Colonic mucosa (tissue), 4 donors: ENCODE data around the gene R3HDM2. TPM values are rescaled to one million over a fixed set of nuclear protein-coding genes. Genes with fewer than 3 reads are reported as not detected.

ENCODE experiments used
- DNase-seq: peaks from one replicate; pipeline ENCODE4 v3.0.0-alpha.2; 2020
- H3K27ac ChIP-seq: fragments of 200-600 bp; one replicate; pipeline ENCODE4 v1.8.0; 2021
- H3K27me3 ChIP-seq: fragments of 200-600 bp; one replicate; pipeline ENCODE4 v1.8.0; 2021
- H3K36me3 ChIP-seq: fragments of 200-600 bp; one replicate; pipeline ENCODE4 v1.8.0; 2021
- H3K4me1 ChIP-seq: fragments of 200-600 bp; one replicate; pipeline ENCODE4 v1.8.0; 2021; ENCODE audit warnings: mild to moderate bottlenecking
- H3K4me3 ChIP-seq: fragments of 200-600 bp; one replicate; pipeline ENCODE4 v1.8.0; 2021
- H3K9ac ChIP-seq, 2 donors: one replicate each; pipeline ENCODE4 v1.7.0; 2013; ENCODE audit warnings: control low read depth in 2 of 2, low read depth in 2 of 2, low read length in 2 of 2
- H3K9me3 ChIP-seq: fragments of 200-600 bp; one replicate; pipeline ENCODE4 v1.8.0; 2021
- intact Hi-C: fragments of 100-400 bp; cut with DNase I; formaldehyde crosslinking; loops from one replicate; pipeline ENCODE4 v1.14.1; 2022
- total RNA-seq, 2 donors: library from RNA; stranded (reverse); fragmentation: NEBNext Ultra II Directional in 1 of 2; extraction: Animal tissue kit (Norgen Biotek cat#: 25700) in 1 of 2; gene quantifications; one replicate each; pipeline ENCODE4 v1.2.1, GENCODE V29; 2021
- TF ChIP-seq, protein P1 (sequence below): fragments of 200-600 bp; IDR thresholded peaks from one replicate; pipeline ENCODE4 v1.8.0; 2022; ENCODE audit warnings: antibody characterized with exemption, mild to moderate bottlenecking
- donor health status: healthy.
- donor health status: DM: no; HTN: no; CAD: no.
- donor health status: DM: no; HTN: no; CAD: no.

Gene R3HDM2
- total RNA-seq, 2 donors from 2014 or later: 41.0 to 60.4 TPM

GRCh38 chr12:57229634-57230380 lies 201.0 kb downstream of the R3HDM2 start, which contains the start of gene SHMT2:
Gene SHMT2, plus strand, starts transcription at chr12:57229711. Its CDS starts 68 bp downstream, at chr12:57229779.
- Histone ChIP-seq H3K4me1 (peaks cover 8% of the 10 kb centered on the region), H3K9ac (peak within 1 kb of the TSS; percentile 64 to 90), H3K4me3 (peak within 1 kb of the TSS; percentile 71), H3K27ac (peak within 1 kb of the TSS; percentile 55), H3K9me3 (no peaks in the 10 kb centered on the region), H3K36me3 (peaks cover 9% of the 10 kb centered on the region), H3K27me3 (peaks cover 23% of the 10 kb centered on the region)
- intact Hi-C loops: no loop called here
- TF ChIP-seq, protein P1, sequence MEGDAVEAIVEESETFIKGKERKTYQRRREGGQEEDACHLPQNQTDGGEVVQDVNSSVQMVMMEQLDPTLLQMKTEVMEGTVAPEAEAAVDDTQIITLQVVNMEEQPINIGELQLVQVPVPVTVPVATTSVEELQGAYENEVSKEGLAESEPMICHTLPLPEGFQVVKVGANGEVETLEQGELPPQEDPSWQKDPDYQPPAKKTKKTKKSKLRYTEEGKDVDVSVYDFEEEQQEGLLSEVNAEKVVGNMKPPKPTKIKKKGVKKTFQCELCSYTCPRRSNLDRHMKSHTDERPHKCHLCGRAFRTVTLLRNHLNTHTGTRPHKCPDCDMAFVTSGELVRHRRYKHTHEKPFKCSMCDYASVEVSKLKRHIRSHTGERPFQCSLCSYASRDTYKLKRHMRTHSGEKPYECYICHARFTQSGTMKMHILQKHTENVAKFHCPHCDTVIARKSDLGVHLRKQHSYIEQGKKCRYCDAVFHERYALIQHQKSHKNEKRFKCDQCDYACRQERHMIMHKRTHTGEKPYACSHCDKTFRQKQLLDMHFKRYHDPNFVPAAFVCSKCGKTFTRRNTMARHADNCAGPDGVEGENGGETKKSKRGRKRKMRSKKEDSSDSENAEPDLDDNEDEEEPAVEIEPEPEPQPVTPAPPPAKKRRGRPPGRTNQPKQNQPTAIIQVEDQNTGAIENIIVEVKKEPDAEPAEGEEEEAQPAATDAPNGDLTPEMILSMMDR: no peak
- DNase-seq: peak; percentile 96

GRCh38 chr12:57229046-57229633 lies 201.7 kb downstream of the R3HDM2 start:
- peaks cover 9% of the 10 kb centered on the region for H3K36me3 ChIP-seq
- peak overlapping the region; percentile 71 for H3K4me3 ChIP-seq
- H3K4me1 ChIP-seq: peaks cover 8% of the 10 kb centered on the region
- TF ChIP-seq, protein P1: no peak
- no peak for DNase-seq
- no peaks in the 10 kb centered on the region for H3K9me3 ChIP-seq
- intact Hi-C loops: no loop called here
- H3K9ac ChIP-seq: peak overlapping the region in 1 of 2 donors; percentile 90
- H3K27me3 ChIP-seq: peaks cover 30% of the 10 kb centered on the region
- peak overlapping the region; percentile 55 for H3K27ac ChIP-seq

- H3K9me3 ChIP-seq: no peaks in the 10 kb centered on the region
- H3K4me3 ChIP-seq: no peak overlapping the region
- no peak overlapping the region for H3K9ac ChIP-seq
- DNase-seq: no peak
- H3K27ac ChIP-seq: no peak overlapping the region
- peaks cover 4% of the 10 kb centered on the region for H3K36me3 ChIP-seq
- H3K27me3 ChIP-seq: peaks cover 43% of the 10 kb centered on the region
- intact Hi-C loops: no loop called here
- TF ChIP-seq, protein P1: no peak
- peaks cover 8% of the 10 kb centered on the region for H3K4me1 ChIP-seq
Measured at GRCh38 chr12:57227315-57228115, 203.3 kb downstream of the R3HDM2 start.

DNA sequence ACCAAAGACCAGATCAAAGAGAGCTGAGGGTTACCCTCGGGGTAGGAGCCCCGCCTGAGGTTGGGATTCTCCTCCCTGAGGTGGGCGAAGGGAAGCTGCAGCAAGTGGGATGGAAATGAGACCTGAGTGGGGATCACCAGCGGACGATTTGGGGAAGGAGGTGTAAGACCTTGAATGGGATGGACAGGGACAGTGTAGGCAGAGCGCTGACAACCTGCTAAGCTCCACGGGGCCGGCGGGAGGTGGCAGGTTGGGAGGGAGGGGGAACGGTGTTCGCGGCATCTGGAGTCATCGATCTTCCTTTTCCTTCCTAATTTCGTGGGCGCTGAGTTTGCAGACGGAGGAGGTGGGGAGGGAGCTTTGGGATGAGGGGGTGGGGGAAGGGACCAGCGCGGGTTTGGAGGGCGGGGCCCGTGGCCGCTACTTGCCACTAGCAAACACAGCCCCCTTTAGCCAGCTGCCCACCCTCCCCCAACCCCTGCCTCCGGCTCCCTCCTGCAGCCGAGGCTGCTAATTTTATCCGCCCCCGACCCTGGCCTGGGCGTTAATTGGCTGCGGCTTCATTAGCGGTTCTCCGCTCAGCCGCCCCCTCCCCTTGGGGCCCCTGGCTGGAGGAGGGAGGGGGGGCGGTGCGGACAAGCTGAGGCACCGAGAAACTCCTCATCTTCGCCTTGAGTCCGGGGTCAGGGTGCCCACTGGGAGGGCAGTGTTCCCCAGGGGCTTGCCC lies 204.1 kb downstream of the R3HDM2 start:
- Histone ChIP-seq H3K9me3 (no peaks in the 10 kb centered on the region), H3K27me3 (peaks cover 51% of the 10 kb centered on the region), H3K4me1 (peaks cover 8% of the 10 kb centered on the region), H3K4me3 (no peak overlapping the region), H3K36me3 (no peaks in the 10 kb centered on the region), H3K27ac (no peak overlapping the region), H3K9ac (no peak overlapping the region)
- TF ChIP-seq, protein P1: no peak
- intact Hi-C loops: no loop called here
- DNase-seq: no peak
